ENCODE data around the gene FOXO6. TPM values are rescaled to one million over a fixed set of nuclear protein-coding genes. Genes with fewer than 3 reads are reported as not detected.

FOXO6 gene
- total RNA-seq, 1 donor from 2014 or later = not detected

GRCh38 chr1:41368801-41369200 is 7.6 kb downstream of the FOXO6 start:
- Mint-ChIP-seq H3K4me1 (ENCODE audit: low read depth) (no peaks in the 10 kb centered on the region), H3K4me3 (no peak overlapping the region), H3K36me3 (ENCODE audit: low read depth) (no peaks in the 10 kb centered on the region), H3K9me3 (no peaks in the 10 kb centered on the region), H3K27ac (no peak overlapping the region), H3K27me3 (ENCODE audit: insufficient read depth) (peaks cover 32% of the 10 kb centered on the region)
- intact Hi-C loops (cut with micrococcal nuclease) = no loop called here
- DNase-seq (ENCODE audit: low spot score) = no peak

- H3K27ac Mint-ChIP-seq = no peak overlapping the region
- peaks cover 31% of the 10 kb centered on the region for H3K27me3 Mint-ChIP-seq (ENCODE audit: insufficient read depth)
- no peaks in the 10 kb centered on the region for H3K4me1 Mint-ChIP-seq (ENCODE audit: low read depth)
- no peaks in the 10 kb centered on the region for H3K36me3 Mint-ChIP-seq (ENCODE audit: low read depth)
- intact Hi-C loops (cut with micrococcal nuclease) = no loop called here
- no peak for DNase-seq (ENCODE audit: low spot score)
- H3K4me3 Mint-ChIP-seq = no peak overlapping the region
- H3K9me3 Mint-ChIP-seq = no peaks in the 10 kb centered on the region
These were observed 8.3 kb downstream of the FOXO6 start for GRCh38 chr1:41369531-41369930.

GRCh38 chr1:41370225-41370624 is 9.0 kb downstream of the FOXO6 start:
- intact Hi-C loops (cut with micrococcal nuclease) = no loop called here
- no peaks in the 10 kb centered on the region for H3K36me3 Mint-ChIP-seq (ENCODE audit: low read depth)
- no peak overlapping the region for H3K4me3 Mint-ChIP-seq
- no peaks in the 10 kb centered on the region for H3K9me3 Mint-ChIP-seq
- no peaks in the 10 kb centered on the region for H3K4me1 Mint-ChIP-seq (ENCODE audit: low read depth)
- no peak overlapping the region for H3K27ac Mint-ChIP-seq
- no peak for DNase-seq (ENCODE audit: low spot score)
- H3K27me3 Mint-ChIP-seq (ENCODE audit: insufficient read depth) = peaks cover 27% of the 10 kb centered on the region

GRCh38 chr1:41370756-41371420 is 9.7 kb downstream of the FOXO6 start:
- intact Hi-C loops (cut with micrococcal nuclease) = no loop called here
- Mint-ChIP-seq H3K27me3 (ENCODE audit: insufficient read depth) (peaks cover 26% of the 10 kb centered on the region), H3K4me3 (no peak overlapping the region), H3K4me1 (ENCODE audit: low read depth) (no peaks in the 10 kb centered on the region), H3K27ac (no peak overlapping the region), H3K36me3 (ENCODE audit: low read depth) (no peaks in the 10 kb centered on the region), H3K9me3 (no peaks in the 10 kb centered on the region)
- DNase-seq (ENCODE audit: low spot score) = no peak

- intact Hi-C loops (cut with micrococcal nuclease) = no loop called here
- Mint-ChIP-seq H3K4me3 (no peak overlapping the region), H3K36me3 (ENCODE audit: low read depth) (no peaks in the 10 kb centered on the region), H3K27ac (no peak overlapping the region), H3K9me3 (no peaks in the 10 kb centered on the region), H3K4me1 (ENCODE audit: low read depth) (no peaks in the 10 kb centered on the region), H3K27me3 (ENCODE audit: insufficient read depth) (peaks cover 27% of the 10 kb centered on the region)
- no peak for DNase-seq (ENCODE audit: low spot score)
These were observed 10.7 kb downstream of the FOXO6 start for GRCh38 chr1:41371630-41372599.

- Mint-ChIP-seq H3K27ac (no peak overlapping the region), H3K27me3 (ENCODE audit: insufficient read depth) (peaks cover 20% of the 10 kb centered on the region), H3K9me3 (no peaks in the 10 kb centered on the region), H3K36me3 (ENCODE audit: low read depth) (no peaks in the 10 kb centered on the region), H3K4me1 (ENCODE audit: low read depth) (no peaks in the 10 kb centered on the region), H3K4me3 (no peak overlapping the region)
- no peak for DNase-seq (ENCODE audit: low spot score)
- intact Hi-C loops (cut with micrococcal nuclease) = no loop called here
These were observed 11.4 kb downstream of the FOXO6 start for GRCh38 chr1:41372600-41372993.

GRCh38 chr1:41373373-41373772 is 12.1 kb downstream of the FOXO6 start:
- H3K36me3 Mint-ChIP-seq (ENCODE audit: low read depth) = no peaks in the 10 kb centered on the region
- H3K4me1 Mint-ChIP-seq (ENCODE audit: low read depth) = no peaks in the 10 kb centered on the region
- H3K27ac Mint-ChIP-seq = no peak overlapping the region
- peaks cover 17% of the 10 kb centered on the region for H3K27me3 Mint-ChIP-seq (ENCODE audit: insufficient read depth)
- H3K4me3 Mint-ChIP-seq = no peak overlapping the region
- no peaks in the 10 kb centered on the region for H3K9me3 Mint-ChIP-seq
- intact Hi-C loops (cut with micrococcal nuclease) = no loop called here
- DNase-seq (ENCODE audit: low spot score) = no peak

GRCh38 chr1:41374711-41375110 is 13.5 kb downstream of the FOXO6 start:
- DNase-seq (ENCODE audit: low spot score) = no peak
- no peaks in the 10 kb centered on the region for H3K4me1 Mint-ChIP-seq (ENCODE audit: low read depth)
- no peaks in the 10 kb centered on the region for H3K9me3 Mint-ChIP-seq
- H3K27me3 Mint-ChIP-seq (ENCODE audit: insufficient read depth) = peaks cover 25% of the 10 kb centered on the region
- H3K4me3 Mint-ChIP-seq = no peak overlapping the region
- H3K27ac Mint-ChIP-seq = no peak overlapping the region
- no peaks in the 10 kb centered on the region for H3K36me3 Mint-ChIP-seq (ENCODE audit: low read depth)
- intact Hi-C loops (cut with micrococcal nuclease) = no loop called here

- H3K36me3 Mint-ChIP-seq (ENCODE audit: low read depth) = no peaks in the 10 kb centered on the region
- intact Hi-C loops (cut with micrococcal nuclease) = no loop called here
- no peak overlapping the region for H3K27ac Mint-ChIP-seq
These were observed 16.2 kb downstream of the FOXO6 start for GRCh38 chr1:41377397-41377796.

GRCh38 chr1:41378222-41378621 is 17.0 kb downstream of the FOXO6 start:
- no peaks in the 10 kb centered on the region for H3K9me3 Mint-ChIP-seq
- peaks cover 5% of the 10 kb centered on the region for H3K4me1 Mint-ChIP-seq (ENCODE audit: low read depth)
- no peak for DNase-seq (ENCODE audit: low spot score)
- no peak overlapping the region for H3K27ac Mint-ChIP-seq
- intact Hi-C loops (cut with micrococcal nuclease) = no loop called here
- no peaks in the 10 kb centered on the region for H3K36me3 Mint-ChIP-seq (ENCODE audit: low read depth)
- H3K27me3 Mint-ChIP-seq (ENCODE audit: insufficient read depth) = peaks cover 41% of the 10 kb centered on the region
- no peak overlapping the region for H3K4me3 Mint-ChIP-seq

More at GRCh38 chr1:41377397-41377796, 16.2 kb downstream of the FOXO6 start:
- Mint-ChIP-seq H3K4me1 (ENCODE audit: low read depth) (no peaks in the 10 kb centered on the region), H3K4me3 (no peak overlapping the region), H3K9me3 (no peaks in the 10 kb centered on the region), H3K27me3 (ENCODE audit: insufficient read depth) (peaks cover 37% of the 10 kb centered on the region)
- DNase-seq (ENCODE audit: low spot score) = no peak

- intact Hi-C loops (cut with micrococcal nuclease) = no loop called here
- Mint-ChIP-seq H3K36me3 (ENCODE audit: low read depth) (no peaks in the 10 kb centered on the region), H3K9me3 (no peaks in the 10 kb centered on the region), H3K4me1 (ENCODE audit: low read depth) (peaks cover 12% of the 10 kb centered on the region), H3K27me3 (ENCODE audit: insufficient read depth) (peaks cover 51% of the 10 kb centered on the region), H3K27ac (no peak overlapping the region), H3K4me3 (no peak overlapping the region)
- no peak for DNase-seq (ENCODE audit: low spot score)
These were observed 17.9 kb downstream of the FOXO6 start for GRCh38 chr1:41378999-41379737.

GRCh38 chr1:41379738-41380130 is 18.5 kb downstream of the FOXO6 start:
- H3K4me1 Mint-ChIP-seq (ENCODE audit: low read depth) = peaks cover 12% of the 10 kb centered on the region
- intact Hi-C loops (cut with micrococcal nuclease) = no loop called here
- H3K27me3 Mint-ChIP-seq (ENCODE audit: insufficient read depth) = peaks cover 56% of the 10 kb centered on the region
- no peaks in the 10 kb centered on the region for H3K36me3 Mint-ChIP-seq (ENCODE audit: low read depth)
- no peak overlapping the region for H3K27ac Mint-ChIP-seq
- H3K4me3 Mint-ChIP-seq = peak overlapping the region; percentile 38
- H3K9me3 Mint-ChIP-seq = no peaks in the 10 kb centered on the region
- no peak for DNase-seq (ENCODE audit: low spot score)

GRCh38 chr1:41380195-41380594 is 19.0 kb downstream of the FOXO6 start:
- intact Hi-C loops (cut with micrococcal nuclease) = no loop called here
- no peaks in the 10 kb centered on the region for H3K9me3 Mint-ChIP-seq
- H3K4me3 Mint-ChIP-seq = no peak overlapping the region
- no peak overlapping the region for H3K27ac Mint-ChIP-seq
- no peak for DNase-seq (ENCODE audit: low spot score)
- H3K36me3 Mint-ChIP-seq (ENCODE audit: low read depth) = no peaks in the 10 kb centered on the region
- H3K4me1 Mint-ChIP-seq (ENCODE audit: low read depth) = peaks cover 12% of the 10 kb centered on the region
- peaks cover 59% of the 10 kb centered on the region for H3K27me3 Mint-ChIP-seq (ENCODE audit: insufficient read depth)

Data from activated T-helper 1 cell treated with anti-CD3 and anti-CD28 coated beads, Interleukin-12 subunit alpha, Interleukin-12 subunit beta, Interleukin-2, Interleukin-4 antibody, amounts not matched to agents 30 ng/mL and 10 ng/mL and 1 ng/mL, durations not matched to agents 14 hours and 24 hours and 36 hours (primary cell).